IPS-20b (cell line): ENCODE measurements around the gene IFITM10.
"Not testable (repeated sequence)": the region's sequence is repeated elsewhere in the genome, so short reads cannot be mapped to it uniquely, and the experiment has no call there.

Experiments used
- H3K27ac ChIP-seq: one replicate; pipeline ENCODE4 v1.5.1; 2013; ENCODE audit warnings: low read length
- H3K27me3 ChIP-seq: 2 replicates; pipeline ENCODE4 v1.6.1; 2013; ENCODE audit warnings: mild to moderate bottlenecking, low read length, inconsistent platforms; ENCODE audit not compliant: insufficient read depth
- H3K36me3 ChIP-seq: 2 replicates; pipeline ENCODE4 v1.6.1; 2013; ENCODE audit warnings: low read depth, mild to moderate bottlenecking, inconsistent platforms, low read length, moderate library complexity; ENCODE audit not compliant: insufficient read depth
- H3K4me1 ChIP-seq: 2 replicates; pipeline ENCODE4 v1.6.1; 2013; ENCODE audit warnings: mild to moderate bottlenecking, control low read depth, inconsistent platforms, low read length, moderate library complexity; ENCODE audit not compliant: insufficient read depth
- H3K4me3 ChIP-seq: 2 replicates; pipeline ENCODE4 v1.5.1; 2013; ENCODE audit warnings: mild to moderate bottlenecking, low read length, inconsistent platforms
- H3K9ac ChIP-seq: 2 replicates; pipeline ENCODE4 v1.6.1; 2013; ENCODE audit warnings: low read depth, mild to moderate bottlenecking, inconsistent platforms, low read length, moderate library complexity
- H3K9me3 ChIP-seq: 2 replicates; pipeline ENCODE4 v1.6.1; 2013; ENCODE audit warnings: mild to moderate bottlenecking, low read depth, low read length, inconsistent platforms; ENCODE audit not compliant: insufficient read depth

Gene IFITM10

GRCh38 chr11:1776331-1776851 is 26.0 kb upstream of the IFITM10 start:
- H3K9ac ChIP-seq, result no peak overlapping the region
- no peaks in the 10 kb centered on the region for H3K9me3 ChIP-seq
- H3K4me1 ChIP-seq, result peaks cover 9% of the 10 kb centered on the region
- no peaks in the 10 kb centered on the region for H3K27me3 ChIP-seq
- H3K36me3 ChIP-seq, result no peaks in the 10 kb centered on the region
- no peak overlapping the region for H3K4me3 ChIP-seq
- no peak overlapping the region for H3K27ac ChIP-seq

GRCh38 chr11:1774886-1775285 is 24.5 kb upstream of the IFITM10 start:
- Histone ChIP-seq H3K27ac (no peak overlapping the region), H3K36me3 (no peaks in the 10 kb centered on the region), H3K27me3 (no peaks in the 10 kb centered on the region)

GRCh38 chr11:1773994-1774550 is 23.7 kb upstream of the IFITM10 start:
- Histone ChIP-seq H3K36me3 (no peaks in the 10 kb centered on the region), H3K4me3 (no peak overlapping the region), H3K9ac (no peak overlapping the region), H3K4me1 (peaks cover 9% of the 10 kb centered on the region), H3K9me3 (no peaks in the 10 kb centered on the region), H3K27me3 (no peaks in the 10 kb centered on the region), H3K27ac (no peak overlapping the region)

More at GRCh38 chr11:1774886-1775285, 24.5 kb upstream of the IFITM10 start:
- Histone ChIP-seq H3K9ac (no peak overlapping the region), H3K4me3 (no peak overlapping the region), H3K9me3 (no peaks in the 10 kb centered on the region), H3K4me1 (peaks cover 9% of the 10 kb centered on the region)

GRCh38 chr11:1773131-1773993 is 23.0 kb upstream of the IFITM10 start:
- Histone ChIP-seq H3K9ac (no peak overlapping the region; the same call in 1 of the 2 replicates), H3K27ac (no peak overlapping the region), H3K4me3 (no peak overlapping the region), H3K4me1 (peaks cover 9% of the 10 kb centered on the region), H3K9me3 (no peaks in the 10 kb centered on the region), H3K27me3 (no peaks in the 10 kb centered on the region), H3K36me3 (no peaks in the 10 kb centered on the region)

GRCh38 chr11:1772270-1773130 is 22.1 kb upstream of the IFITM10 start:
- Histone ChIP-seq H3K27me3 (no peaks in the 10 kb centered on the region), H3K9me3 (no peaks in the 10 kb centered on the region), H3K4me3 (peak overlapping the region; percentile 30; the same call in 1 of the 2 replicates), H3K4me1 (peaks cover 9% of the 10 kb centered on the region), H3K36me3 (no peaks in the 10 kb centered on the region), H3K9ac (peak overlapping the region; percentile 69; the same call in 1 of the 2 replicates), H3K27ac (no peak overlapping the region)

- Histone ChIP-seq H3K4me3 (no peak overlapping the region), H3K4me1 (peaks cover 9% of the 10 kb centered on the region), H3K9me3 (no peaks in the 10 kb centered on the region), H3K9ac (peak overlapping the region; percentile 37; the same call in 1 of the 2 replicates), H3K27me3 (no peaks in the 10 kb centered on the region), H3K36me3 (no peaks in the 10 kb centered on the region), H3K27ac (no peak overlapping the region)
Observed at GRCh38 chr11:1771700-1772099, 21.3 kb upstream of the IFITM10 start.

- H3K9me3 ChIP-seq, result no peaks in the 10 kb centered on the region
- H3K36me3 ChIP-seq, result no peaks in the 10 kb centered on the region
- peaks cover 9% of the 10 kb centered on the region for H3K4me1 ChIP-seq
- H3K4me3 ChIP-seq, result no peak overlapping the region
- H3K27ac ChIP-seq, result no peak overlapping the region
- H3K27me3 ChIP-seq, result no peaks in the 10 kb centered on the region
- H3K9ac ChIP-seq, result peak overlapping the region; percentile 37; the same call in 1 of the 2 replicates
Observed at GRCh38 chr11:1771273-1771672, 20.9 kb upstream of the IFITM10 start.

GRCh38 chr11:1770528-1770927 is 20.1 kb upstream of the IFITM10 start:
- Histone ChIP-seq H3K4me3 (no peak overlapping the region), H3K4me1 (peaks cover 9% of the 10 kb centered on the region), H3K36me3 (no peaks in the 10 kb centered on the region), H3K9ac (no peak overlapping the region), H3K27ac (no peak overlapping the region), H3K9me3 (no peaks in the 10 kb centered on the region), H3K27me3 (no peaks in the 10 kb centered on the region)

- Histone ChIP-seq H3K36me3 (no peaks in the 10 kb centered on the region), H3K4me3 (no peak overlapping the region), H3K27ac (no peak overlapping the region), H3K27me3 (no peaks in the 10 kb centered on the region), H3K9ac (no peak overlapping the region), H3K4me1 (peaks cover 9% of the 10 kb centered on the region), H3K9me3 (no peaks in the 10 kb centered on the region)
Observed at GRCh38 chr11:1770061-1770460, 19.7 kb upstream of the IFITM10 start.

- H3K36me3 ChIP-seq, H3K27ac ChIP-seq, H3K4me1 ChIP-seq, H3K9ac ChIP-seq, H3K4me3 ChIP-seq, H3K27me3 ChIP-seq, H3K9me3 ChIP-seq: not testable (repeated sequence)
Observed at GRCh38 chr11:1769304-1769936, 19.0 kb upstream of the IFITM10 start.

GRCh38 chr11:1768141-1768469 is 17.7 kb upstream of the IFITM10 start:
- Histone ChIP-seq H3K36me3 (no peaks in the 10 kb centered on the region), H3K9me3 (no peaks in the 10 kb centered on the region), H3K9ac (no peak overlapping the region), H3K4me3 (no peak overlapping the region), H3K27me3 (no peaks in the 10 kb centered on the region), H3K27ac (no peak overlapping the region), H3K4me1 (peaks cover 7% of the 10 kb centered on the region)
